Right cardiac atrium (tissue), 5 donors: ENCODE data around the gene DIS3L2. TPM values are rescaled to one million over a fixed set of nuclear protein-coding genes. Genes with fewer than 3 reads are reported as not detected.
"Not testable (repeated sequence)": the region's sequence is repeated elsewhere in the genome, so short reads cannot be mapped to it uniquely, and the experiment has no call there.

Source experiments
- ATAC-seq, 2 donors: fragments of 200-7000 bp; cut with Tn5 transposase; one replicate each; pipeline versions ENCODE4 v1.8.0 to v1.9.1; 2020; ENCODE audit warnings: moderate library complexity in 2 of 2, mild to moderate bottlenecking in 1 of 2
- DNase-seq, 3 donors: peaks; one replicate each; pipeline ENCODE4 v3.0.0-alpha.2; 2020
- H3K27ac ChIP-seq: one replicate; pipeline ENCODE4 v1.5.1; 2013; ENCODE audit warnings: mild to moderate bottlenecking, low read length, control low read depth, moderate library complexity
- H3K27me3 ChIP-seq: one replicate; pipeline ENCODE4 v1.6.1; 2013; ENCODE audit not compliant: control insufficient read depth, insufficient read depth
- H3K4me1 ChIP-seq: one replicate; pipeline ENCODE4 v1.6.1; 2013; ENCODE audit warnings: low read length; ENCODE audit not compliant: control insufficient read depth, insufficient read depth
- H3K4me3 ChIP-seq: one replicate; pipeline ENCODE4 v1.5.1; 2013; ENCODE audit warnings: low read length, control low read depth
- H3K9me3 ChIP-seq: one replicate; pipeline ENCODE4 v1.6.1; 2013; ENCODE audit warnings: low read length; ENCODE audit not compliant: control insufficient read depth
- WGBS: extraction: QIAGEN DNeasy Blood & Tissue Kit; methylation state at CpG from one replicate; pipeline ENCODE4 v1.1.7; 2013; 5-methylcytosine and 5-hydroxymethylcytosine counted together
- intact Hi-C, 4 donors: fragments of 100-400 bp; cut with DNase I; formaldehyde crosslinking; loops; one replicate each; pipeline versions ENCODE4 v1.11.0 to v1.14.0; 2022 to 2023
- polyA plus RNA-seq: library from polyadenylated mRNA; stranded (reverse); fragments of 200-250 nt; gene quantifications from one replicate; pipeline ENCODE4 v1.2.3, GENCODE V29; 2013
- total RNA-seq, 4 donors: library from RNA; stranded (reverse); fragmentation: NEBNext Ultra II Directional; extraction: Animal tissue kit (Norgen Biotek cat#: 25700); gene quantifications; one replicate each; pipeline ENCODE4 v1.2.1, GENCODE V29; 2021
- donor health status: healthy with polysubstance abuse.
- donor health status: DM: no; HTN: yes; CAD: no.
- donor health status: DM: no; HTN: no; CAD: no.
- donor health status: DM: no; HTN: yes; CAD: no; lungs with severe emphysema.
- donor health status: DM: yes; HTN: yes; CAD: no.

Gene DIS3L2
- total and polyA plus RNA-seq, 5 donors = 11.0 to 25.4 (median 20.5) TPM

DNA sequence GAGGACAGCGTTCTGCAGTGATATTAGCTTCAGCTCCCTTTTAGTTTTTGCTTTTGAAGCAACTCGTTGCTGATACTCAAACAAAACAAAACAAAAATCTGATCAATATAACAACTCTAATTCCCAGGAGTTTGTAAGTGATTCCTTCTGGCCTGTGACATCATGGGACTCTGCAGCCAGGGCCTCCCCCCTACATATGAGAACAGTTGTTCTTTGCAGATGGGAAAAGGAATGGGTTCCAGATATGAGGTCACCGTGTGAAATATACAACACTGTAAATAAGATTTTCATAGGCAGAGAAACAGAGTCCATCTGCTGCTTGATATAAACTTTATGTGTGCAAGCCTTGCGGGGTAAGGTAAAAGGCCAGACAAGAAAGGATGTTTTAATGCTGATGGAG is 56.7 kb downstream of the DIS3L2 start:
- DNase-seq (no peak), ATAC-seq (no peak)
- WGBS = 67% methylated on average over 4 of the region's 4 CpGs
- intact Hi-C loops = loop anchor here in 1 of 4 donors (5.0 kb wide), 1 partner anchor 49 kb away; no protein-coding TSS in a partner anchor
- no peak overlapping the region for H3K27ac ChIP-seq
- H3K4me1 ChIP-seq = peaks cover 2% of the 10 kb centered on the region
- no peaks in the 10 kb centered on the region for H3K9me3 ChIP-seq
- no peaks in the 10 kb centered on the region for H3K27me3 ChIP-seq
- H3K4me3 ChIP-seq = no peak overlapping the region

DNA sequence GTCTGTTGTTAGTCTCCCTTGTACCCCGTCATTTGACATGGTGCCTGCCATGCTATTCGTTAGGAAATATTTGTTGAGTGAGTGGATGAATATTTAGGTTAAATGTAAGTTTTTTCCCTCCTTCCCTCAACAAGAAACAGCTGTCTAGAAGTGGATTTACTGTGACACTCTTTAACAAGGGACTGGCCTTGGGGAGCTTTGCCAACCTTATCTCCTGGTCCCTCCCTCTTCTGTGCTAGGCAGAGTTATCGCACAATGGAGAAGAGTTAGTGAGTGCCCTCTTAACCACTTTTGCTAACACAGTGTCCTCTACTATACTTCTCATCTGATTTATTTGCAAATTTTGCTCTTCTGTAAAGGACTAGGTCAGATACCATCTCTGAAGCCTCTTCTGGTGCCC is 61.2 kb downstream of the DIS3L2 start:
- Histone ChIP-seq H3K27me3 (no peaks in the 10 kb centered on the region), H3K4me3 (no peak overlapping the region), H3K9me3 (no peaks in the 10 kb centered on the region), H3K27ac (no peak overlapping the region), H3K4me1 (no peaks in the 10 kb centered on the region)
- intact Hi-C loops = no loop called here
- DNase-seq (no peak), ATAC-seq (peak; percentile 69 to 86)
- WGBS = 63% methylated on average over 3 of the region's 3 CpGs

DNA sequence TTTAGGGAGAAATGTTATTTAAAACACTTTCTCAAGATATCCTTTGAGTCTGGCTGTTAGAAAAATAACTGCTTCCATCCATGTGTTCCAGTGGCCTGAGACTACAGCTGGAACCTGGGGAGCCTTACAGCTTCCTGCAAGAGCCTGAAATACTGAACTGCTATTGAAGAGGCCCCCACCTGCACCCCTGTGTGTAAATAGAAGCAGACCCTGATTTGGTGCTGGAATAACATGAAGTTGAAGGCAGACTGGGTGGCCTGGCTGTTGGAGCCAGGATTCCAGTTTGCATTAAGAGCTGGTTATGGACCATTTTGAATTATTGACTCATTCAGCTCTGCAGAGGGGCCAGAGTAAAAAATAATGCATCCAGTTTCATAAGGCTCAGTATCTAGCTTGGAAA is 61.9 kb downstream of the DIS3L2 start:
- Histone ChIP-seq H3K27ac (no peak overlapping the region), H3K4me1 (no peaks in the 10 kb centered on the region), H3K9me3 (no peaks in the 10 kb centered on the region), H3K4me3 (no peak overlapping the region), H3K27me3 (no peaks in the 10 kb centered on the region)
- DNase-seq (no peak), ATAC-seq (no peak)
- intact Hi-C loops = no loop called here

DNA sequence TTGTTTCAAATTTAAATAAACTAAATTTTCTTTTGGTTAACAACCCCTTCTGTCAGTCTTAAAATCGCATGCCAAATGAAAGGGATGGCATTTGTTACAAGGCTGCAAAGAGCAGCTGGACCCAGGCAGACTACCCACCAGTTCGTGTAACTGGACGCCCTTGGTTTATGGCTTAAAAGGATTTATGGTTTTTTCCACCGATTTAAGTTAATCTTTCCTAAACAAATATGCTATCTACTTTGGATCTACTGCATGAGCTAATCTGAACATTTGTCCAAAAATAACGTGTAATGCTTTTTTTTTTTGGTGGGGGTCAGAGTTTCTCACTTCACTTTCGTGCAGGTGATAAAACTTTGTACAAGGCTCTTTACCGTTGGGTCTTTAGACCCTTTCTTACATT is 62.9 kb downstream of the DIS3L2 start:
- Histone ChIP-seq H3K27me3 (no peaks in the 10 kb centered on the region), H3K9me3 (no peaks in the 10 kb centered on the region), H3K27ac (no peak overlapping the region), H3K4me1 (no peaks in the 10 kb centered on the region), H3K4me3 (no peak overlapping the region)
- WGBS = 91% methylated on average over 7 of the region's 7 CpGs
- DNase-seq = no peak
- intact Hi-C loops = no loop called here
- ATAC-seq = no peak

DNA sequence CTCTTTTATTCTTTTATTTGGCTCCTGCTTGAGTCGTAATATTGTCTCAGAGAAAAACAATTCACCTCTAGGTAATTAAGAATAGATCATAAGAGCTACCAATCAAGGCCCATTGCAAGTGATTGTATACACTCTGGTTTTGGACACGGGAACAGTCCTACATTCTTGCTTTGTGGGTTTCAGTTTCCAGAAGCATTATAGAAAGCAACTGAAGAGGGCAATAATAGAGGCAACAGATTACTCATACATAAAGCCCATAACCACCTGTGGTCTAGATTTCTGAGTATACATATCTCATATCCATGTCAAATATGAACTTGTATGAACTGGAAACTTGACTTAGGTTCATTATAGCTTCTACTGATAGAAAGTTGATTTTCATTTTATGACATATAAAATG is 65.4 kb downstream of the DIS3L2 start:
- Histone ChIP-seq H3K27me3 (no peaks in the 10 kb centered on the region), H3K4me3 (no peak overlapping the region), H3K27ac (no peak overlapping the region), H3K9me3 (no peaks in the 10 kb centered on the region), H3K4me1 (no peaks in the 10 kb centered on the region)
- DNase-seq = no peak
- 97% methylated on average over 2 of the region's 2 CpGs for WGBS
- intact Hi-C loops = no loop called here
- ATAC-seq = no peak

DNA sequence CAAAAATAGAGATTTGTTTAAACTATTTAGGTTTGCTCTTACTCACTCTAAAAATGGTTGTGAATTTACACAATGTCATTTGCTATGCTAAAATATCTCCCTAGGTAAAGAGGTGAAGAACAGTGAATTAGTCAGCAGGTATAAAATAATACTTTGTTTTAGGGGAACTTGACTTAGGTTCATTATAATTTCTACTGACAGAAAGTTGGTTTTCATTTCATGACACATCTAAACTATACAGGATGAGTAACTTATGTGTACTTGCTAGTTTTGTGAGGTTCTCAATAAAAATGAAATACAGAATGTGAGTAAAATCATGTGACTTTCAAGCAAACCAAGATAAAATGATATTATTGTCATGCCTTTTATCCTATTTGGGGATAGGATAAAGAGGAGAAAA is 66.0 kb downstream of the DIS3L2 start:
- H3K9me3 ChIP-seq = no peaks in the 10 kb centered on the region
- no peaks in the 10 kb centered on the region for H3K27me3 ChIP-seq
- H3K4me3 ChIP-seq = no peak overlapping the region
- intact Hi-C loops = no loop called here
- ATAC-seq (no peak), DNase-seq (no peak)
- H3K27ac ChIP-seq = no peak overlapping the region
- H3K4me1 ChIP-seq = no peaks in the 10 kb centered on the region

DNA sequence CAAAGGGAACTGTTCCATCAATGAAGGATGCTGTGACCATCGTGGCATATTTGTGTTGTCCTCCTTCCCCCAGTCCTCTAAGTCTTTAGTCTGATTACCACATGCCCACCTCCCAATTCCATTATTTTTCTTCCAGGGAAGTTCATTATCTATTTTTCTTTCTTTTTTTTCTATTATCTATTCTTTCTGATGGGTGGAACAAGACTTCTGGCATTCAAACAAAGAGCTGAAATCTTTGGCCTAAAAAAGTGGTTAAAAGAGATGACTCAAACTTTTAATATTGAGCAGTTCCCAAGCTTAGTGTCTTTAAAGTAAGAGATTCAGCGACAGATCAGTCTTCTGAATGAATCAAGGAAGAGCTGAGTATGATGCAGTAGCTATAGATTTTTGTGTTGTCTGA is 66.6 kb downstream of the DIS3L2 start:
- Histone ChIP-seq H3K27me3 (no peaks in the 10 kb centered on the region), H3K4me3 (no peak overlapping the region), H3K4me1 (no peaks in the 10 kb centered on the region), H3K27ac (no peak overlapping the region), H3K9me3 (no peaks in the 10 kb centered on the region)
- 71% methylated on average over 2 of the region's 2 CpGs for WGBS
- intact Hi-C loops = no loop called here
- ATAC-seq = no peak
- DNase-seq = no peak

DNA sequence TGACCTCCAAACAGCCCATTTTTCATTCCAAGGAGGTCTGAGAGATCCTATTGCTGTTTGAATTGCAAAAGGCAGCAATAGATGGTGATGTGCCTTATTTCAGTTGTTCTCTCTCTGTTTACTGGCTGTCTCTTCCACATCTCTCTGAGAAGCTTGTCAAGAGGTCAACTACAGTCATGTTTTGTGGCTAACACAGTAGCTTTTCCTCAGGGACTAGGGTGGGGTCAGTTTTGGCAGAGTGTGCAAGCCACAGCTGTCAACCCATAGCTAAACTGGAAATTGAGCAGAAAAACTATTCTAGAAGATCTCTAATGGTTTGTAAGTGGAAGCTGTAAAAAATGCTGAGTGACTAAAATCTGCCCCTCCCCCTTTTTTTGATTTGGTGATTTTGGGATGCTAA is 67.1 kb downstream of the DIS3L2 start:
- no peaks in the 10 kb centered on the region for H3K4me1 ChIP-seq
- ATAC-seq = peak; percentile 93 to 96
- H3K27me3 ChIP-seq = no peaks in the 10 kb centered on the region
- no peak overlapping the region for H3K27ac ChIP-seq
- no peak overlapping the region for H3K4me3 ChIP-seq
- intact Hi-C loops = no loop called here
- no peaks in the 10 kb centered on the region for H3K9me3 ChIP-seq
- peak; percentile 58 to 86 (median 78) for DNase-seq

DNA sequence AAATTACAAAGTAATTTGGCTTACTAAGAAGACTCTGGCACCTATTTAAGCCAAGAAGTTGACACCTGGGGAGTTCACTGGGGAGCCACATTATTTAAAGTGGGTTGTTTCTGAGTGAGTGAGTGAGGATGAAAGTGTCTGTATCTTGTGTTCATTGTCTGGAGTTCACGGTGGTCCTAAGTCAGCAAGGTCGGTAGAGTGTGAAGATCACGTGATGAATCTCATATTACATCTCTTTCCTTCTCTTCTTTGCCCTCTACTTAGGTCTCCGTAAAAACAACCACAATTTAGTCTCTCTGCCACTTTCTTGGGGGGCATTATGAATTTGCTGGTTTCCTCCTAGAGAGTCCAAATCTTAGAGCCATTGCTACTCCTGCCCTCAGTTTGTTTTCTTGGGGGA is 67.8 kb downstream of the DIS3L2 start:
- Histone ChIP-seq H3K27ac (no peak overlapping the region), H3K9me3 (no peaks in the 10 kb centered on the region)

DNA sequence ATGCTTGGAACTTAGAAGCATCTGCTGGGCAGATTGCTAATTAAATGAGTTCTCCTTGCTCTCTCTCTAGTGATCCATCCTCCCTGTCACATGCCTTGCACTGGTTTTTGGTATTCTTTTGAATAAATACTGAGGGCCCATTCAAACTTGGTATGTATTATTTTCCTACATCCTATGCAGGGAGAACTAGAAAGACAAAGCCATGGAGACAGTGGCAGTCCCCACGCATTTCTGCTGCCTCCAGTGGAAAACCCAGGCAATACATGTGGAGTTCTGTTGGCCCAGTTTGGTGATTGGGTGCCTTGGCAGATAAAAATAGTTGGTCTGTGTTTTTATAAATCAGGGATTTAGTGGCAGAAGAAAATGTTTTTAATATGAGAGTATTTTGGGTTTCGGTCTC is 68.7 kb downstream of the DIS3L2 start:
- WGBS = 97% methylated on average over 2 of the region's 2 CpGs
- intact Hi-C loops = no loop called here
- DNase-seq (no peak), ATAC-seq (no peak)
- no peak overlapping the region for H3K27ac ChIP-seq
- no peaks in the 10 kb centered on the region for H3K27me3 ChIP-seq
- H3K4me1 ChIP-seq = no peaks in the 10 kb centered on the region
- H3K9me3 ChIP-seq = no peaks in the 10 kb centered on the region
- H3K4me3 ChIP-seq = no peak overlapping the region

More for the DNA sequence above, 67.8 kb downstream of the DIS3L2 start:
- ATAC-seq (no peak), DNase-seq (no peak)
- Histone ChIP-seq H3K27me3 (no peaks in the 10 kb centered on the region), H3K4me3 (no peak overlapping the region), H3K4me1 (no peaks in the 10 kb centered on the region)
- intact Hi-C loops = no loop called here
- 63% methylated on average over 4 of the region's 4 CpGs for WGBS

DNA sequence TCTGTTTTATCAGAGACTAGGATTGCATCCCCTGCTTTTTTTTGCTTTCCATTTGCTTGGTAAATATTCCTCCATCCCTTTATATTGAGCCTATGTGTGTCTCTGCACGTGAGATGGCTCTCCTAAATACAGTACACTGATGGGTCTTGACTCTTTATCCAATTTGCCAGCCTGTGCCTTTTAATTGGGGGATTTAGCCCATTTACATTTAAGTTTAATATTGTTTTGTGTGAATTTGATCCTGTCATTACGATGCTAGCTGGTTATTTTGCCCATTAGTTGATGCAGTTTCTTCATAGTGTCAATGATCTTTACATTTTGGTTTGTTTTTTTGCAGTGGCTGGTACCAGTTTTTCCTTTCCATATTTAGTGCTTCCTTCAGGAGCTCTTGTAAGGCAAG is 73.8 kb downstream of the DIS3L2 start:
- ATAC-seq, DNase-seq, H3K27me3 ChIP-seq, H3K27ac ChIP-seq, H3K4me1 ChIP-seq, H3K9me3 ChIP-seq, H3K4me3 ChIP-seq, intact Hi-C loops: not testable (repeated sequence)
- WGBS = 98% methylated on average over 2 of the region's 2 CpGs

DNA sequence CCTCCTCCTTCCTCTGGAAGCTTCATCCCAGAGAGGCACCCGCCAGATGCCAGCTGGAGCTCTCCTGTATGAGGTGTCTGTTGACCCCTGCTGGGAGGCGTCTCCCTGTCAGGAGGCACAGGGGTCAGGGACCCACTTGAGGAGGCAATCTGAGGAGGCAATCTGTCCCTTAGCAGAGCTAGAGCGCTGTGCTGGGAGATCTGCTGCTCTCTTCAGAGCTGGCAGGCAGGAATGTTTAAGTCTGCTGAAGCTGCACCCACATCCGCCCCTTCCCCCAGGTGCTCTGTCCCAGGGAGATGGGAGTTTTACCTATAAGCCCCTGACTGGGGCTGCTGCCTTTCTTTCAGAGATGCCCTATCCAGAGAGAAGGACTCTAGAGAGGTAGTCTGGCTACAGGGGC is 75.4 kb downstream of the DIS3L2 start:
- intact Hi-C loops, H3K4me1 ChIP-seq, H3K9me3 ChIP-seq, ATAC-seq, H3K4me3 ChIP-seq, H3K27ac ChIP-seq, DNase-seq, H3K27me3 ChIP-seq: not testable (repeated sequence)
- WGBS = 99% methylated on average over 4 of the region's 4 CpGs
